HG02571 (cell line): ENCODE measurements around the gene SCN2B.

ENCODE experiments used
- ATAC-seq: cut with Tn5 transposase; IDR thresholded peaks from one replicate; pipeline ENCODE4 v1.9.1; 2021; ENCODE audit warnings: mild to moderate bottlenecking, moderate library complexity; ENCODE audit not compliant: unreplicated experiment

SCN2B gene

DNA sequence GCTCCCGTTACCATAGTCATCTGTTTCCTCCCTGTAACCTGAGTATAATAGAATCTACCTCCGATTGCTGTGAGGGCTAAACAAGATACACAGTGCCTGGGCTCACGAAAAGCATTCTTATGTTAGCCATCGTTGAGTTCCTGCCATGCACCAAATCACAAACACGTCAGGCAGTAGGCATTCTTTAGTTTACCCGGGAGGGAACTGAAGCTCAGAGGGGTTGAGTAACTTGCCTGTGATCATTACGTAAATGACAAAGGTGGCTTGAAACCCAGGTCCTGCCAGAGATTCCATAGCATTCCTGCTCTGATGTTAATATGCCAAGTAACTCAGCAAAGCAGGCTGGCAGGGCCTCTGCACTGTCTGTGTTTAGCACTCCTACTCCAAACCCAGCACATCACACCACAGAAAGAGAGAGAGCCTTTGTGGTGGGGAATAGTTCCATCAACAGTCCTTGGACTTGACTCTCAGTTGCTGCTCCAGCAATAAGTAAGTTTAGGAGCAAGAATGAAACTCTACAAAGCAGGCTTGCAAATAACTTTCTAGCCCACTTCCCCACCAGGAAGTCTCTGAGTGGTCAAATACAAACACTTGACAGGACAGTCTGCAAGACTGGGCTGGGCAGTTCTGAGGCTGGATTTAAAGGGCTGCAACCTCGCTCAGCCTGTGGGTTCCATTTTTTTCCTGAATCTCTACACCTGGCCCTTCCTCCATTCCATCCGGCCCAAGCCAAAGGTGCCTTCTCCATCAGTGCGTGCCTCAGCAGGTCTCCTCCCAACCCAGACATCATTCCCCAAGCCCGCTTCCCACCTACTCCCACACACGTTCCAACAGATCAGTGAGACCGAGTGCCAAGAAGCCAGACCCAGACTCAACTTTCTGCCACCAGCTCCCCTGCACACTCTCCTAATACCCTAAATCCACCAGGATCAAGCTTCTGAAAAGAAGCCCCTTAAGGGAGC lies 1.1 kb downstream of the SCN2B start:
- no peak for ATAC-seq

DNA sequence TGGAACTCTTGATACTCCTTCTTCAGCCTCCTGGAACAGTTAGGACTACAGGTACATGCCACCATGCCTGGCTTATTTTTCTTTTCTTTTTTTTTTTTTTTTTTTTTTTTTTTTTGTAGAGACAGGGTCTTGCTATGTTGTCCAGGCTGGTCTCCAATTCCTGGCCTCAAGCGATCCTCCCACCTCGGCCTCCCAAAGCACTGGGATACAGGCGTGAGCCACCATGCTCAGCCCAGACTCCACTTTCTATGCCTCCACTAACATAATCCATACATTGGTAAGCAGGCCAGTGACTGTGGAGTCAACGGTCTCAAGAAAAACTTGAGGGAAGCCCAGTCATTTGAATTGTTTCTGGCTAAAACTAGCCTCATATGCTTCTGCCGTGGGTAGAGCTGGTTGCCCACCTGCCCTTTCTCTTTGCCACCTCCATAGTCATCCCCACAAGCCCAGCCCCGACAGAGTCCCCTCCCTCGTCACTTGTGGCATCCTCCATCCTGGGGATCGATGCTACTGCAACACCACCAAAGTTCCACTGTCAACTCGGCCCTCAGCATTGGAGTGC lies 2.4 kb downstream of the SCN2B start:
- no peak for ATAC-seq

- no peak for ATAC-seq
Observed at GRCh38 chr11:118172356-118172755, 4.1 kb downstream of the SCN2B start.

DNA sequence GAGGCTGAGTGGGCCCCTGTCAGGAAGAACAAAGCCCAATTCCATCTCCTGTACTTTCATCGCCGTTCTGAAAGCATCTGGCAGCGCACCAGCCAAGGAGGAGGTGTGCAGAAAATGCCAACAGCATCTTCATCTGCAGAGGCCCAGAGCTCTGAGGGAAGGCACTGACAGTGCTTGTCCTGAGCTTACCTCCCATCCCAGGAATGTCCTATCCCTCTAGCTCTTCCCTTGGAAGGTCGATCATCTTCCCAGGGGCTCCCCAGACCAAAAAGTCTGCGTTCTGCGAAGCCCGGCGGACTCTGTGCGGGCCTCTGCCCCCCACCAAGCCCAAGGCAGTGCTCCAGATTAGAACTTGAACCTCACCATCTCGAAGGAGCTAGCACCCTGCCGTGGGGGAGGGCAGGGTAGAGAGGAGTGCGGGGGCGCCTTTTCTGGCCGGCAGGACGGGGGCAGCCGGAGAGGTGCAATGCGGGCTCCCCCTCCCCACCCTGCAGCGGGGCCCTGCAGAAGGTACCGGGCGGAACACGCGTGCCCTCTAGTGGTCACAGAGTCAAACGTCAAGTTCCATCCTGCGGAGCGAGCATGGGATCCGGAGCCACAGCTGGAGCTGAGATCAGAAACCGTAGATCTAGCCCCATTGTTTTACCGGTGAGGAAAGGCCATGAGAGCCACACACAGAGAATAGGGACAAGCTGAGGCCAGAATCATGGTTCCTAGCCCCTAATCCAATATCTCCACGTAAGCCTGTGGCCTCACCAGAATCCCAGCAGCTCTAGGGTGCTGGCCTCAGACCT lies 5.0 kb downstream of the SCN2B start:
- no peak for ATAC-seq

GRCh38 chr11:118170882-118171268 lies 5.6 kb downstream of the SCN2B start:
- no peak for ATAC-seq

DNA sequence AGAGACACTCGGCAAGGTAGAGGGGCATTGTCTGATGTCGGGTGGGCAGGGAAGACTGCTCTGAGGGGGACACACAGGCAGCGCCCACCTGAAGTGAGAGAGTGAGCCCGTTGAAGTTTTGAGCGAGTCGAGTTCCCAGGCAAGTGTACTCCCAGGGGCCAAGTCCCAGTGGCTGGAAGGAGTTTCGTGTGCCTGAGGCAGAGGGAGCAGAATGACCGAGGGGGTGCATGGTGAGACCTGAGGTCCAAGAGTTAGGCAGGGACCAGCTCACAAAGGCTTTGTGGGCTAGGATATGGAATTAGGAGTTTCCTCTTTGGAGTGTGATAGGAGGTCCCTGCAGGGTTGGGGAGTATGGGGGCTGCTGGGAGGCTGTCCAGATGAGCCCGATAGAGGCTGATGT lies 6.2 kb downstream of the SCN2B start:
- no peak for ATAC-seq

DNA sequence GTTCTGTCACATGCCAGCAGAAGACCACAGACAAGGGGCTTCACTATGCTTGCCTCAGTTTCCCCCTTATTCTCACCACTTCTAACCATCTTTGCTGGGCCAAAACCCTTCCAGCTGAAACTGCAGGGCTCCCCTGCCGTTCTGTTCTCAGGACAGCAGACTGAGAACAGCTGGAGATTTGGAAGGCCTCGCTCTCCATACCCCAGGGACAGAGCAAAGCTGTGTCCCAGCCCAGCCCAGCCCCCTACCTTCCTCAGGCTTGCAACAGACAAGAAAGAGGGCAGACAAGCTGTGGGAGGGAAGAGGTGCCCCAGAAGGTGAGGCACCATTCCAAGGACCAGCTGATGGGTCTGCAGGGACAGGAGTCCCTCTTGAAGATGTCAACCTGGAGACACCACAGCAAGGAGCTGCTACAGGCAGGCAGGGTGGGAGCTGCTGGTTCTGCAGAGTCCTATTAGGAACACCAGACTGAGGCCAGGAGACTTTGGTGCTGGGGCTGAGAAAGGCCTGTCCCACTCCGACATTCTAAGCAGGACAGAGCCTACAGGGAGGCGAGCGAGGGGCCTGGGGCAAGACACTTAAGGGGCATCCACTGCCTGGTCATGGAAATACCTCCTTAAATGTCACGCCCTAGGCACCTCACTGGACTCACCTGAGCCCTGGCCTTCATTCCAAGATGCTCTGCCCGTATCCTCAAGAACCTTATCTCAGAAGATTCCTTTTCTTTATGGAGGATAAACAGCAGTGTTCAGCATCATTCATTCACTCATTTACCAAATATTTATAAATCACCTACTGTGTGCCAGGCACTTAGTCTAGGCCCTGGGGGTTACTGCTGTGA lies 6.9 kb downstream of the SCN2B start:
- no peak for ATAC-seq

GRCh38 chr11:118168751-118169150 lies 7.7 kb downstream of the SCN2B start:
- ATAC-seq, result no peak

- no peak for ATAC-seq
Observed at GRCh38 chr11:118168316-118168715, 8.1 kb downstream of the SCN2B start.

DNA sequence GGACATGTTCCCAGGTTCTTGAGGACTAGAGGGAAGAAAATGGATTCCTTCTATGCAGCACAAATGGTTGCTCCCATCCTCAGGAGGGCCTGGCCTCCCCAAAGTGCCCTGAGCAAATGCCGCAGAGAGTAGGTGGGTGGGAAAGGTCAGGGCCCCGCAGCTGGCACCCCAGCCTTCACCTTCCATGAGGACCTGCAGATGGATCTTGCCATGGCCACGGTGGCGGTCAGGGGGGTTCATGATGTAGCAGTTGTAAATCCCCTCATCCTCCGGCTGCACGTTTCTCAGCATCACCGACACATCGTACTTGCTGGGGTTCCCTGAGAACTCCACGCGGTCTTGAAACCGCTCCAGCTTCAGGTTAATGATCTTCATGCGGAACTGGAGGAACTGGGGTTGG lies 8.5 kb downstream of the SCN2B start:
- no peak for ATAC-seq

GRCh38 chr11:118167253-118167652 lies 9.2 kb downstream of the SCN2B start:
- no peak for ATAC-seq

DNA sequence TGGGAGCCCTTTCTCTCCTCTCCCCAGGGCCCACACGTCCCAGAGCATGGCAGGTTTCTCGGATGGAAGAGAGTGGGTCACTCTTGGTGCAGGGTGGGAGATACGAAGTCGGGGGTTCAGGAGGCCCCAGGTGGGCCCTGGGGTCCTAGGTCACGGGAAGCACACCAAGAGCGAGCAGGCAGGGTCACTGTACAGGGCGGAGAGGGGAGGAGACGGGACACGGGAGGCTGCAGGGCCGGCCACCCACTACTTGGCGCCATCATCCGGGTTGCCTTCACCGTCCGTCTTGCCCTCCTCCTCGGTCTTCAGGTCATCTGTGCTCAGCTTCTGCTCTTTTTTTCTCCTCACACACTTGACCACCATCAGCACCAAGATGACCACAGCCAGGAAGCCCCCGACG lies 9.8 kb downstream of the SCN2B start:
- no peak for ATAC-seq

DNA sequence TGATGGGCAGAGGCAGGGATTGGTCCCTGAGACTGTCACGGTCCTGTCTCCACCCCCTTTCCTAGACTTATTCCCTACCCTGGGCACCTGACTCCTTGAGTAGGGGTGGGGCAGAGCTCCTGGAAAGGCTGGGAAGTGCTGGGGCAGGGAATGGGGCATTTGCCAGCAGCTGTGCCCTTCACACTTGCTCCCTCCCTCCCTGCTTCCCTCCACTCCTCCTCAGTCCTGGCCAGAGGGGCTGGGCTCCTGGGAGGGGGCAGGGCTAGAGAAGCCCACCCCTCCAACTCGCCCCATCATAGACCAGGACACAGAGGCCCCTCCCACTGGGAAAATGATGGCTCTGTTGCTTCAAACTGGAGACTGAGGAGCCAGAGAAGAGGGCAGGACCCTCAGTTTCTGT lies 11.6 kb downstream of the SCN2B start:
- ATAC-seq, result no peak

GRCh38 chr11:118163494-118163893 lies 12.9 kb downstream of the SCN2B start:
- no peak for ATAC-seq

GRCh38 chr11:118162846-118163245 lies 13.6 kb downstream of the SCN2B start:
- ATAC-seq, result no peak

DNA sequence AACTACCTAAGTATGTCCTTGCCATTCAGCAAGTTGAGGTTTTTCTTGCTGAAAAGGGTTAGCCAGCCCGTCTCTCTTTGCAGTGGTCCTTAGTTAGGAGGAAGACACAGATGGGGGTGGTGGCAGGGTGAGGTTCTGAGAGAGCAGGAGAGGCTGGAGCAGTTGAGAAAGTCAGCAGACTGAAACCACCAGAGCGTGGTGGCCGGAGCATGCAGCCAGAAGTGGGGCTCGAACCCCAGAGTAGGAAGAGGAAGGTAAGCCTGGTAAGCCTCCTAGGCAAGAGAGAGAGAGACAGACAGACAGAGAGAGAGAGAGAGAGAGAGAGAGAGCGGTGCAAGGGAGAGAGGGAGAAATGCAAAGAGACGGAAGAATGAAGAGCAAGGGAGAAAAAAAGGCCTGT lies 14.7 kb downstream of the SCN2B start:
- ATAC-seq, result no peak

- no peak for ATAC-seq
Observed at GRCh38 chr11:118157186-118157895, 19.1 kb downstream of the SCN2B start.

DNA sequence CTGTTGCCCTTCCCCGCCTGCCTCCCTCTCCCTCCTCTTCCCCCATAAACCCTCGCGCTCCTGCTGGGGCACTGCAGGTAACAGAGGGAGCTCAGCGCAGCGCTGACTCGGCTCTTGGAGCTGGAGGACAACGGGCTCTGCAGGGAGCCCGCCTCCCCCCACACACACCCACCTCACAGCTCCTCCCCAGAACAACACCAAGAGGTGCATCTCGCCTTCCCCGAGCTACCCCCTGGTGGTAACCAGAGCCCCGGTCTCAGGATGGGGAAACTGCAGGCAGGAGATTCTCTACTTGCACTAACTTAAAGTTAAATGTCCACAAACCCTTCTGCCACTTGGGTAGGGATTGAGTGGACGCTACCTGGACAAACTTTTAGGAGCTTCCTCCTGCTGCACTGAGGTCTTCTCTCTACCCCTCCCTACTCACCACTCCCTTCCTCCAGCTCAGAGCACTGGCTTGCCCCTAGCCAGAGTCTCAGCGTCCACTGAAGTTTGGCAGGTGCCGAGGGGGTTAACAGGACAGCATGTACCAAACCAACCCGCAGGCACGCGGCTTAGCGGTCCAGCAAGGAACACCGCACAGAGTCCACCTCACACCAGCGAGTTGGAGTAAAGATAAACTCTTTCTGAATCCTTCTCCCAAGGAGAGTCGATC lies 19.8 kb downstream of the SCN2B start:
- ATAC-seq, result no peak

GRCh38 chr11:118155776-118156530 lies 20.5 kb downstream of the SCN2B start:
- no peak for ATAC-seq
